ENCODE data around the gene CIB1. TPM values are rescaled to one million over a fixed set of nuclear protein-coding genes. Genes with fewer than 3 reads are reported as not detected.

Gene CIB1
- total and polyA plus RNA-seq, 2 of the 8 experiments (the other 6 are each of a cell fraction or from before 2014, with no cell fraction given) = 26.0 to 63.5 TPM

DNA sequence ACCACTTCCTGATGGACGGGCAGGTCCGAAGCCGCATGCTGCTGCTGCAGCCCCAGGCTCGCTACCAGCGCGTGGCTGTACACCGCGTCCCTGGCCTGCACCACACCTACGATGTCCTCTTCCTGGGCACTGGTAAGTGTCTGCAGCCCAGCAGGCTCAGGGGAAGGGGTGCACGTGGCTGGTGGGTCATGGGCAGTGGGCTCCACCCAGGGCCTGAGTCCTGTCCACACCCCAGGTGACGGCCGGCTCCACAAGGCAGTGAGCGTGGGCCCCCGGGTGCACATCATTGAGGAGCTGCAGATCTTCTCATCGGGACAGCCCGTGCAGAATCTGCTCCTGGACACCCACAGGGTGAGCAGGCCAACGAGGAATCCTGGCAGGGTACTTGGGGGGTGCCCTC lies 8.7 kb downstream of the CIB1 start:
- H3K4me3 ChIP-seq (ENCODE audit: extremely low read depth in 1 of 4, insufficient read depth in 2 of 4, low read depth in 3 of 4, low read length in 4 of 4) = no peak overlapping the region
- H3K4me1 ChIP-seq (replicated peaks in 1 of 4; ENCODE audit: control insufficient read depth in 3 of 4, insufficient read depth in 4 of 4, low read length in 3 of 4) = no peaks in the 10 kb centered on the region
- H3K79me1 ChIP-seq (ENCODE audit: low read depth, low read length) = no peaks in the 10 kb centered on the region
- H3K18ac ChIP-seq (ENCODE audit: extremely low read depth, low read length) = no peak overlapping the region
- H2AK5ac ChIP-seq (ENCODE audit: low read depth, low read length) = no peak overlapping the region
- H3K27me3 ChIP-seq (replicated peaks in 1 of 4; ENCODE audit: control insufficient read depth in 3 of 4, extremely low read depth in 1 of 4, insufficient read depth in 3 of 4, low read length in 3 of 4) = no peaks in the 10 kb centered on the region
- FAIRE-seq (no peak), DNase-seq (ENCODE audit: low read depth in 1 of 2, low spot score in 2 of 2) (no peak)
- no peak overlapping the region for H4K5ac ChIP-seq (ENCODE audit: insufficient read length, low read depth, low read length)
- no peak overlapping the region for H3K23ac ChIP-seq (ENCODE audit: insufficient read length)
- peaks cover 0 to 6% of the 10 kb centered on the region in 2 experiments for H4K20me1 ChIP-seq (replicated peaks in 1 of 2; ENCODE audit: control insufficient read depth in 1 of 2, insufficient read depth in 2 of 2, low read length in 2 of 2)
- H2BK20ac ChIP-seq (ENCODE audit: low read length) = no peak overlapping the region
- H3K56ac ChIP-seq (replicated peaks; ENCODE audit: insufficient read length, low read depth, low read length) = no peak overlapping the region
- H4K8ac ChIP-seq (ENCODE audit: extremely low read depth, insufficient read depth, low read length) = no peak overlapping the region
- no peak overlapping the region; the same call in 1 of the 2 replicates for H2BK5ac ChIP-seq (ENCODE audit: low read depth, low read length)
- H2BK120ac ChIP-seq (replicated peaks; ENCODE audit: low read depth, low read length) = no peak overlapping the region
- WGBS, 2 experiments (ENCODE audit: extremely low coverage in 1 of 2, insufficient coverage in 1 of 2, insufficient read length in 1 of 2, insufficient replicate concordance in 2 of 2, low coverage in 1 of 2, low lambda C conversion rate in 2 of 2, missing lambda C conversion rate in 1 of 2) = 93% methylated on average over 17 of the region's 17 CpGs; no CpG with 5 or more reads in 1 of the 2 experiments
- ChIA-PET CTCF (ENCODE audit: partially characterized antibody) (interaction anchor here (1.0 to 1.3 kb wide), 2 partner anchors 139 to 154 kb away, joined by 3 read pairs; no protein-coding TSS in a partner anchor), POLR2A (ENCODE audit: partially characterized antibody) (no interaction called here)
- H3K36me3 ChIP-seq (ENCODE audit: control insufficient read depth in 2 of 4, insufficient read depth in 4 of 4, low read length in 3 of 4) = peaks cover 11 to 51% (median 36%) of the 10 kb centered on the region in 4 experiments; a peak in 7 of 8 replicates
- H3K4ac ChIP-seq (replicated peaks; ENCODE audit: insufficient read length, low read depth, low read length) = no peak overlapping the region
- no peak overlapping the region for H3K27ac ChIP-seq (ENCODE audit: low read depth, low read length)
- H3K23me2 ChIP-seq (ENCODE audit: low read depth, low read length) = no peaks in the 10 kb centered on the region
- no peak overlapping the region for H3K14ac ChIP-seq (ENCODE audit: insufficient read length)
- no peak overlapping the region for H2BK12ac ChIP-seq (ENCODE audit: low read depth, low read length)
- no peak overlapping the region for H2BK15ac ChIP-seq (ENCODE audit: low read length)
- H4K91ac ChIP-seq (replicated peaks; ENCODE audit: insufficient read length, low read length) = no peak overlapping the region
- H3K79me2 ChIP-seq (ENCODE audit: control insufficient read depth in 1 of 2, insufficient read depth in 2 of 2, low read length in 2 of 2) = no peaks in the 10 kb centered on the region
- H3K4me2 ChIP-seq (ENCODE audit: insufficient read depth in 1 of 2, low read depth in 2 of 2, low read length in 2 of 2) = no peak overlapping the region
- no peaks in the 10 kb centered on the region for H3K9me3 ChIP-seq (ENCODE audit: insufficient read depth in 2 of 2, low read depth in 1 of 2, low read length in 1 of 2)
- no peak overlapping the region for H2AFZ ChIP-seq (ENCODE audit: low read length)
- H3K9ac ChIP-seq (replicated peaks in 1 of 4; ENCODE audit: extremely low read depth in 1 of 4, low read depth in 3 of 4, low read length in 3 of 4) = no peak overlapping the region
- TF ChIP-seq, protein P1, sequence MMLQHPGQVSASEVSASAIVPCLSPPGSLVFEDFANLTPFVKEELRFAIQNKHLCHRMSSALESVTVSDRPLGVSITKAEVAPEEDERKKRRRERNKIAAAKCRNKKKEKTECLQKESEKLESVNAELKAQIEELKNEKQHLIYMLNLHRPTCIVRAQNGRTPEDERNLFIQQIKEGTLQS (IDR thresholded peaks at IDR 0.05; ENCODE audit: insufficient read depth, low read depth, low read length) = no peak
- no peak for TF ChIP-seq BCL11A (IDR thresholded peaks at IDR 0.05; ENCODE audit: low read depth in 2 of 2, low read length in 2 of 2)
- TF ChIP-seq, protein P2, sequence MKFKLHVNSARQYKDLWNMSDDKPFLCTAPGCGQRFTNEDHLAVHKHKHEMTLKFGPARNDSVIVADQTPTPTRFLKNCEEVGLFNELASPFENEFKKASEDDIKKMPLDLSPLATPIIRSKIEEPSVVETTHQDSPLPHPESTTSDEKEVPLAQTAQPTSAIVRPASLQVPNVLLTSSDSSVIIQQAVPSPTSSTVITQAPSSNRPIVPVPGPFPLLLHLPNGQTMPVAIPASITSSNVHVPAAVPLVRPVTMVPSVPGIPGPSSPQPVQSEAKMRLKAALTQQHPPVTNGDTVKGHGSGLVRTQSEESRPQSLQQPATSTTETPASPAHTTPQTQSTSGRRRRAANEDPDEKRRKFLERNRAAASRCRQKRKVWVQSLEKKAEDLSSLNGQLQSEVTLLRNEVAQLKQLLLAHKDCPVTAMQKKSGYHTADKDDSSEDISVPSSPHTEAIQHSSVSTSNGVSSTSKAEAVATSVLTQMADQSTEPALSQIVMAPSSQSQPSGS (IDR thresholded peaks at IDR 0.05; ENCODE audit: low read length) = no peak
- TF ChIP-seq RFX5 (IDR thresholded peaks at IDR 0.05; ENCODE audit: borderline replicate concordance, low read depth, low read length) = no peak
- no peak for TF ChIP-seq SP2 (IDR thresholded peaks at IDR 0.05; ENCODE audit: low read length)
- TF ChIP-seq CREB1 (IDR thresholded peaks at IDR 0.05) = no peak
- no peak for TF ChIP-seq KDM1A (IDR thresholded peaks at IDR 0.05; ENCODE audit: borderline replicate concordance, low read length)
- TF ChIP-seq JUND (IDR thresholded peaks at IDR 0.05; ENCODE audit: low read length) = no peak
- TF ChIP-seq TCF12 (IDR thresholded peaks at IDR 0.05; ENCODE audit: low read depth, low read length) = no peak
- no peak for TF ChIP-seq TEAD4 (IDR thresholded peaks at IDR 0.05; ENCODE audit: low read depth, low read length)
- no peak for TF ChIP-seq NRF1 (IDR thresholded peaks at IDR 0.05; ENCODE audit: low read depth, low read length)
- no peak for TF ChIP-seq PHF8 (conservative IDR thresholded peaks at IDR 0.05; ENCODE audit: low read depth, low read length)
